HG02571 (cell line): ENCODE results near the gene IDI1.
"Not testable (repeated sequence)": the region's sequence is repeated elsewhere in the genome, so short reads cannot be mapped to it uniquely, and the experiment has no call there.

Experiments
- ATAC-seq: cut with Tn5 transposase; IDR thresholded peaks from one replicate; pipeline ENCODE4 v1.9.1; 2021; ENCODE audit warnings: mild to moderate bottlenecking, moderate library complexity; ENCODE audit not compliant: unreplicated experiment

IDI1 gene

DNA sequence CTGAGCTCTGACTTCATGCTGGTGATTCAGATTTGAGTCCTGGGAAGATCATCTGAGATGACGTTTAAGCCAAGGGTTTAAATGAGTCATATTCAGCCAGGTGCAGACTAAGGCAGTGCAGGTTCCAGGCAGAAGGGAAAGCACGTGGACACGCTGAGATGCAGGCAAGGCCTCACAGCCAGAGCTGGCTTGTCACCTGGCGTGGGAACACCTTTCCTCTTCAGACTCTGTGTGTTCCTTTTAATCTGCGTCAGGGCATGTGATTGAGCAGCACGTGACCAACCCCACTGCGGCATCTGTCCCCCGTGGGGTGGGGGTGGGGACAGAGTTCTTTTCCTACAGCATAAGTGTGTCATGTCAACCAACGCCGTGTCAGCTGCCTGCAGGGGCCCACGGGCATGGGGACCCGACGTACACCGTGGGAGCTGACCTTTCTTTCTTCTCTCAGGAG, 12.6 kb downstream of the IDI1 start:
- peak; percentile 72 for ATAC-seq

DNA sequence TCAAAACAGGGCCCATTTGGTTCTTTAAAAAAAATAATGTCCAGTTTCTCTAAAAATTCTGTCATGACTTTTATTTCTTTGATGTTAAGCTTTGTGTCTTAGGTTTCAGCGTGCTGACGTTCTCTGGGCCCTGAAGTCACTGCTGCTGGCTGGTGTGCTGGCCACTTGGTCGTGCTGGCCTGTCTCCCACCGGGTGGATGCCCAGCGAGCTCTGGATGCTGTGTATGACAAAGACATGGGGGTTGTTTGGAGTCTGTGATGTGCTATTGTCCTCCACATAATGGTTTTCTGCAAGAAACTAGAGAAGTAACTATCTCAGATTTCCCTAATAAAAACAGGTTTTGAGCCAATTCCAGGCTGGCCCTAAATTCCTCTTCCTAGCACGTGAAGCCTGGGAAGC, 13.7 kb downstream of the IDI1 start:
- ATAC-seq: no peak

DNA sequence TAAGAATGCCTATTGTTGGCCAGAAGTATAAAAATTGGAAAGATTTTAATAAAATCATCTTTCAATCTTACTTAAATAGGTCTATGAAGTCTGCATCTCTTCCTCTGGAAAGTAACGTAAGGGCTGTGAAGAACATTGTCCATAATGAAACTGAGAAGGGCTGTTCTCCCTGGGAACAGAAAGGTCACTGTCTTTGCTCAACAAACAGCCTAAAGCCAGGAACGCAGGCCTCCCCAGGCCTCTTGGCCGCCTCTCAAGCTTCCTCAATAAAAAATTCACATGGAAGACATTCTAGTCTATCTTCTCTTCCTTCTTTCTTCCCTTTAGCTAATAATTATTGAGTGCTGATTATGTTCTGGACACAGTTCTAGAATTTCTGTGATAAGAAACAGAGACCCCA, 14.2 kb downstream of the IDI1 start:
- ATAC-seq: no peak

DNA sequence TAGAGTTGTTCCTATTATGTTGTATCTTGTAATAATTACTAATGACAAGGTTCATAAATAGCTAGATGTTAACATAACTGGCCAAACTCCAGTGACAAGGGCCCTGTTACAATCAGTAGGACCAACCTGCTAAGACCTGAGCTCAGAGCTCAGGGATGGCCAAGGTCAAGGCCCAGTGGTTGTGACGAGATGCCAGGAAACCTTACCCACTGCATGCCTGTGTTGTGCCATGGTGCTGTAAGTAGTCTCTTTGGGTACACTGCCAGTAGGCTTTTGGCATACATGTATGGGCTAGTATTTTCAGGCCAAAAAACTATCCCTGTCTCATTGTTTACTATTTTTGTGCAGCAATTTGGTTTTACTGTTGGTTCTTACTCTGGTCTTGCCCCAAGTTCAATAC, 15.3 kb downstream of the IDI1 start:
- ATAC-seq: no peak

DNA sequence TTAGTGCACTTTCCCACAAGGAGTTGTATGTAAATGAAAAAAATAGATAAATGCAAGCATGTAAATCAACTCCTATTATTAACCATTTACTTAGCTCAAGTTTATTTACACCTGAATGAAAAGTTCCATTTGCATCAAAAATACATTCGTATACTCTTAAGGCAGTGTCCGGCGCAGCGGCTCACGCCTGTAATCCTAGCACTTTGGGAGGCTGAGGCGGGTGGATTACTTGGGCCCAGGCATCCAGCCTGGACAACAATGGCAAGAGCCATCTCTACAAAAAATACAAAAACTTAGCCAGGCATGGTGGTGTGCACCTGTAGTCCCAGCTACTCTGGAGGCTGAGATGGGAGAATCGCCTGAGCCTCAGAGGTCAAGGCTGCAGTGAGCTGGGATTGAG, 19.1 kb downstream of the IDI1 start:
- ATAC-seq: no peak

DNA sequence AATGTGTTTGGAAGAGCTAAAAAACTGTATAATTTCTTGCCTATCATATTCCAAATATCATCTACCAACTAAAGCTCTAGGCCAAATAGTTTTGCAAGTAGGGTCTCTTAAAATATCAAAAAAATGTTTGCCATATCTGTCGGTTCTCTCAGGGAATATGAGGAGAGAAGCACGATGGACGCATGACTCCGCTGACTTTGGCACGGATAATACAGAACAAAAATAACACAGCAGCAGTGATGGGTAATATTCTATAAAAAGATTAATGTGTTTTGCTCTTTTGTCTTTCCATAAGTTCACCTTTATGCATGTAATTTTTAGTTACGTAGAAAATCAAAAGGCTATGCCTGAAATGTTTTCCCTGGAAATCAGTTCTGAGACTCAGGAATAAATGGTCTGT, 22.3 kb downstream of the IDI1 start:
- no peak for ATAC-seq

DNA sequence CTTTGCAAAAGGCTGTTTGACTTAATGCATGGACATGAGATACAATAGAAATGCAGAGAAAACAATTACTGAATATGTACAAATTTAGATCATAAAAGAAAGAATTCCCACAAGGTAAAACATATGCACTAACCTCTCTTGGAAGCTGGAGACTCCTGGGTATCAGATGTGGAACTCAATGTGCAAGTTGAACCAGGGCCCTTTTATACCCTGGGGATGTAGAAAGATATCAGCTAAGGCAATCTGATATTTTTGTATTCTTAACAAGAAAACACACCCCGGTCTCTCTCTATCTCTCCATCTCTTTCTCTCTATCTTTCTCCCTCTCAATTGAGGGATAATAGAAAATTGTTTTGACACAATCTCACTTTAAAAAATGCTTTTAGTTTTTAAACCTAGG, 23.2 kb downstream of the IDI1 start, which contains the start of gene IDI2:
Gene IDI2, minus strand, starts transcription at position 177 of the 400 bp plus-strand sequence. CDS start 1,136 bp downstream, outside the sequence.
- no peak for ATAC-seq

DNA sequence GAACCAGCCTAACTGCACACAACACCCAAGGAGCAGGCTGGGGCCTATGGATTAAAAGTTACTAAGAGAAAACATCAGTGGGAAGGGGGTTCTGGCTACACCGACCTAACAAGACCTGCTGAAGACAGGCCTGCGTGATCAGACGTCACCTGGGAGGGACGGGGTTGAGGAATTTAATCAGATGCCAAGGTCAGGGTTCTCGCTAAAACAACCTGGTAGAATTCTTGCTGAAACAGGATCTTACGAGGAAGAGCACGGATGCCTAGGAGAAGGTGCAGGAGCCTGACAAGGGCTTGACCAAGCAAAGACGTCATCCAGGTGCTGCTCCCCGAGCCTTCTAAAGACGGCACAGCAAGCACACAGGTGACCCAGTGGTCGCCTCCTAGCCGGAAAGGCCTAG, 24.8 kb downstream of the IDI1 start:
- ATAC-seq: no peak

DNA sequence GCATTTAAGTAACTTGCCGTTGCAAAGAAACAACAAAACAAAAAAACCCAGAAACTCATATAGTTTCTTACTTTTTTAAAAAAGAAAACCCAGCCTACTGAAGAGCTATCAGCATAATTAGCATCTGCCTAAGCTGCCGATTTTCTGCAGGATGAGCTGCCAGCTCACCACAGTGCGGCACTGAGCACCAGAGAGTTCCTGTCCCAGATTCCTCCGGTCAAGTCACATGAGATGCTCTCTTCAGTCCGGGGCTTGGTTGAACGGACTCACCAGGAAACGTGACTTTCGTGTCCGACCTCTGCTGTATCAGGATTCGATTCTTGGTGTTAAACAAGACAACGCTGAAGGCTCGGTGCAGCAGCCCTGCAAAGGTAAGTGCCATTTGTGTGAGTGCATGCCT, 26.5 kb downstream of the IDI1 start:
- ATAC-seq: no peak

DNA sequence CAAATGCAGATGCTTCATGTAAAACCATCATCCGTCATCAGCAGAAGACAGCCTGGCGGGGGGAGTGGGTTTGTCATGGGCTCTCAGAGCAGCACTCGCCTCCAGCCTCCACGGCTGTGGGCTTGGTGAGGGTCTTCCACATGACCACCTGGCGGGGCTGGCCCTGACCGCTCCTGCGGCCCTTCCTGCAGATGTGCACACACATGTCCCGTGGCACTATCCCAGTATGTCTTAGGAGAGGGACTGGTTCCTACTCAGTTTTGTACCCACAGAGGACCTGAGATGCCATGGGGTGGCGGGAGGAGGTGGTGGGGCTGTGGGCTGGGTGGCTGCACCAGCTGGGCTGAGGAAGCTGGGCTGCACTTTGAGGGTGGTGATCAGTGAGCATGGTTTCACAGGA, 28.0 kb downstream of the IDI1 start:
- no peak for ATAC-seq

DNA sequence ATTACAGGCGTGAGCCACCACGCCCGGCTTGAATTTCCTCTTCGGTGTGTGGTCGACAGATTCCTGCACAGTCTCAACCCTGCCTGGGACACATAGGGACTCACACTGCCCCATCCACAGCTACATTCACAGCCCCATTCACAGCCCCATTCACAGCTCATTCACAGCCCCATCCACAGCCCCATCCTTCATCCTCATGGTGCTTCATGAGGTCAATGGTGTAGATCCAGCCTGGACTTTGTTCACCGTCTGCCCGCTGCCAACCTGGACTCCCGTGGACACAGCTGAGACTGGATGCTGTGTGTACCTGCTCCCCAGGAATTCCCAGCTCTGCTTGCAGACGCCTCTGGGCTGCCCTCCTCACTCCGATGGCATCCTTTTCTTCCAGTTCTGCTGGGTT, 28.5 kb downstream of the IDI1 start:
- no peak for ATAC-seq

DNA sequence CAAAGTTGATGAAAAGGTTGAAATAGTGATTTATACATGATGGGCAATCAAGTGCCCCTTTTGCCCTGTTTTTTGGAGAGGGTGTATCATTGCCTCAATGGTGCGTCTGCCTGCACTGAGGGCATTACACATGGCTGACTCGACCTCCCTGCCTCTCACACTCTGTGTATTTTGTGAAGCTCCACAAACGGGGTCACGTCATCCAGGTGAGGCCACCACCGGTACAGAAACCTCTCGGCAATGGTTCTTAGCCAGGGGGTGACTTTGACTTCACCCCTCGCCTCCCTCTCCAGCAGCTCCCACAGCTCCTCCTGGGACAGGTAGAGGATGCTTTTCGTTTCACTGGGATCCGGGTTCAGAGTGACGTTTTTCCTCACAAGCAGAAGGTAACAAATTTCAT, 29.6 kb downstream of the IDI1 start:
- no peak for ATAC-seq

DNA sequence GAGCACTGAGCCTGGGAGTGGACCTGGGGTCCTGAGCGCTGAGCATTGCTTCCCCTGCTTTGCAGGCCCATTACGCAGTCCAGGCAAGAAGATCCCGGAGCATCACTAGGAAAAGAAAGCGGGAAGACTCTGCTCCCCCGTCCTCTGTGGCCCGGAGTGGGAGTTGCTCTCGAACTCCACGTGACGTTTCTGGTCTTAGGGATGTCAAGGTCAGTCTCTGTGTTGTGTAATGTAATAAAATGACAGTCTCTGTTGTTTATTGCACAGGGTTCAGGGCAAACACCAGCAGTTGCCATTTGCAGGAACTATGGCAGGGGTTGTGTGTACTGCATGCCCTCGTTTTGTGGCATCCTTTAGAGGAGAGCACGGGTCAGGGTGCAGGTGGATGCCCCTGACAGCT, 33.2 kb downstream of the IDI1 start:
- no peak for ATAC-seq

DNA sequence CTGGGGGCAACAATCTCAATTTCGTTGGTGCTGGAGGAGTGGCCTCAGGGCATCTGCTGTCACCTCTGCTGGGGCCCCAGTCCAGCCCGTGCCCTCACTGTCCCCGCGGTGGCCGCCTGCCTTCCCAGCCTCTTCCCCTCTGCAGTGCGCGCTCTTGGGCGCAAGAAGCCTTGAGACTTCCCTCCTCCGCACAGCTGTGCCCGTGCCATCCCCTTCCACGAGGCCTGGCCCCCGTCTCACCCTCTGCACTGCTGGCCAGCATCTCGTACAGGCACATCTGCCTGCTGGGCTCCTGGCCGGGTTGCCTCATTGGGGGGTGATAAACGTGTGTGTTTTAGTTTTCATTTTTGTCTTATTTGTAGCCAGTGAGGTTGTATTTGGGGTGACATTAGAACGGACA, 37.2 kb downstream of the IDI1 start:
- no peak for ATAC-seq

DNA sequence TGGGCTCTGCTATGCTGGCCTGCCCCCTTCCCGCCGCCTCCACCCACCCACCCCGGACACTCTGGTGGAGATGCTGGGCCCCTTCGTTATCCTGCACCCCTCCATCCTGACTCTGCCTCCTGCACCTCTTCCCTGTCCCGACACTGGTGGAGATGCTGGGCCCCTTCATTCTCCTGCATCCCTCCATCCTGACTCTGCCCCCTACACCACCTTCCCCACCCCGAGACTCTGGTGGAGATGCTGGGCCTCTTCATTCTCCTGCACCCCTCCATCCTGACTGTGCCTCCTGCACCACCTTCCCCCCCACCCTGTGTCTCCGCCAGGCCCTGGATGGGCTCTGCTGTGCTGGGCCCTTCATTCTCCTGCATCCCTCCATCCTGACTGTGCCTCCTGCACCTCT, 38.2 kb downstream of the IDI1 start:
- no peak for ATAC-seq

DNA sequence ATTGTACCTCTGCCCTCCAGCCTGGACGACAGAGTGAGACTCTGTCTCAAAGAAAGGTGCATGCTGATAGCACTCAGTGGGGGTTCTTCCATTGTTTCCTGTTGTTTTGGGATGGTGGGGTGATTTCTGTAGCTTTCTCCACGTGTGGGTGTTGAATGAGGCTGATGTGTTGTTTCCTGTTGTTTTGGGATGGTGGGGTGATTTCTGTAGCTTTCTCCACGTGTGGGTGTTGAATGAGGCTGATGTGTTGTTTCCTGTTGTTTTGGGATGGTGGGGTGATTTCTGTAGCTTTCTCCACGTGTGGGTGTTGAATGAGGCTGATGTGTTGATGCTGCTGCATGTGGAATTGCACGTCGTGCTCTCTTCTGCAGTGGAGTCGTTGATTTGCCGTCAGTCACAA, 39.0 kb downstream of the IDI1 start:
- ATAC-seq: not testable (repeated sequence)

DNA sequence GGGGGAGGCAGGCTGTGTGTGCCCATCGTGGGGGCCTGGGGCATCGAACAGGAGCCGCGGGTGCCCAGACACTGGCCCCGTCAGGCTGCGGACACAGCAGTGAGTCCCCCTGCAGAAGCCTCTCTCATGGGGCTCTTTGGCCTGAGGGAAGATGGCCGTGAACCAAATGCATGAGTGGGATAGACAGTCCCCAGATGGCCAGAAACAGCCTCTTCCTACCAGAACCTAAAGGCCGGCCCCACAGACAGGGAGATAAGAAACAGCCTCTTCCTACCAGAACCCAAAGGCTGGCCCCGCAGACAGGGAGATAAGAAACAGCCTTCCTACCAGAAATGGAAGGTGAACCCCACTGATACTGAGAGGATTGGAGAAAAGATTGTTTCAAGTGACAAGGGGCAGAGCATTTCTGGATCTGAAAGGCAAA, 39.8 kb downstream of the IDI1 start:
- ATAC-seq: no peak

DNA sequence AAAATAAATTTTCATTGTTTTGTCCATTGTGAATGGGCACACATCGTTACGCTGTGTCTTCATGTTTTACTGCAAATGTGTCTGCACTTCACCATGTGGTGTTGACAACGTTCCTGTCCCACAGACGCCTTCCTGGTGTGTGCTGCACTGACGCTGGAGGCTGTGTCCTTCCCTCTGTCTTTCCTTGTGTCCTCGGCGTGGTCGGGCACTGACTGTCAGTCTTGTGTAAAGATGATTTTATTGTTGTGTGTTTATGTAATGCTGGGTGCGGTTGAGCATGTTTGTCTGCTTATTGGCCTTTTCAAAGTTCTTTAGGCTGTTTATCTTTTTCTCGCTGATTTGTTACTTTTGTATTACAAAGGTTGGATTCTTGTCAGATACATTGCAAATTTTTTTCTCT, 41.3 kb downstream of the IDI1 start:
- ATAC-seq: no peak

DNA sequence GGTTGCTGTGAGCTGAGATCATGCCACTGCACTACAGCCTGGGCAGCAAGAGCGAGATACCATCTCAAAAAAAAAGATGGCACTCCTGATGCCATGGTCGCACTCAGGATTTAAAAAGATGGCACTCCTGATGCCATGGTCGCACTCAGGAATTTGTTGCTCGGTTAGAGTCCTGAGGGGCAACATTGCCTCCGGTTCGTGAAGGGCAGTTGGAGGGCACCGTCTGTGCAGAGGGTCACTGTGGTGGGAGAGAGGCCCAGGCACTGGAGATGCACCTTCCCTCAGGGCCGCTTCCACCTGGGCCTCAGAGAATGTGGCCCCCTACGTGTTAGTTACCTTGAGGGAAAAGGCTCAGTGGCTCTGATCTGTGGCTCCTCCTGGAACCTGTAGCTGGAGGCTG, 42.3 kb downstream of the IDI1 start:
- no peak for ATAC-seq

DNA sequence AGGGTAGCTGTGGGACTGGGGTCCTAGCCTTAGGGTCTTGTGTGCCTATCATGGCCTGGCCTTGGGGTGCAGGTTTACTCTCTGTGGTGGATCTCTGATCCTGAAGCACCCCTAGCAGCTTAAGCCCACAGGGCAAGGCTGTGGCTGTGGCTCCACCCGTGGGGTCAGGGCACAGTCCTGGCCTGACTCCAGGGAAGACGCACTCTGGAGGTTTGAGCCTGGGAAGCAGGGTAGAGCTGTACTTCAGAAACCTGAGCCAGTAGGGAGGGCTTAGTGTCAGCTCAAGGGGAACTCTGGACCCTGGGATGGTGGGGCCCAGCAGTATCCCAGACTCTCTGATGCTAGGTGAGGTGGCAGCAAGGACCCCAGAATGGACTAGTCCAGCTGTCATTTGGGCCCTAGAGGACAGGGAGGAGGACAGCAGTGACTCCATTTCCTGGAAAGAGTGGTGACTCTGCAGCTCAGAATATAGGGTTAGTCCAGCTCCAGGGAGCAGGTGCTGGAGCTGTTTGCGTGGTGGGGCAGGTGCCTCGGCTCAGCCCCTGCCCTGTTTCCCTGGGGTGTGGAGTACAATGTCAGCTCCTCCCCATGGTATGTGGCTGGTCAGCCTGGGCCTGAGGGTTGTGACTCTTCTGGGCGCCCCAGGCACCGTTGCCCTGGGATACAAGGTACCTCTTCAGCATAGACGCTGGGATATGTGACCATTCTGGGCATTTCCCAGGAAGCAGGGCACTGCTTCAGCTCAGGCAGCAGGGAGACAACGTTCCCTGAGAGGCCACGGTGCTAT, 44.8 kb downstream of the IDI1 start:
- no peak for ATAC-seq

DNA sequence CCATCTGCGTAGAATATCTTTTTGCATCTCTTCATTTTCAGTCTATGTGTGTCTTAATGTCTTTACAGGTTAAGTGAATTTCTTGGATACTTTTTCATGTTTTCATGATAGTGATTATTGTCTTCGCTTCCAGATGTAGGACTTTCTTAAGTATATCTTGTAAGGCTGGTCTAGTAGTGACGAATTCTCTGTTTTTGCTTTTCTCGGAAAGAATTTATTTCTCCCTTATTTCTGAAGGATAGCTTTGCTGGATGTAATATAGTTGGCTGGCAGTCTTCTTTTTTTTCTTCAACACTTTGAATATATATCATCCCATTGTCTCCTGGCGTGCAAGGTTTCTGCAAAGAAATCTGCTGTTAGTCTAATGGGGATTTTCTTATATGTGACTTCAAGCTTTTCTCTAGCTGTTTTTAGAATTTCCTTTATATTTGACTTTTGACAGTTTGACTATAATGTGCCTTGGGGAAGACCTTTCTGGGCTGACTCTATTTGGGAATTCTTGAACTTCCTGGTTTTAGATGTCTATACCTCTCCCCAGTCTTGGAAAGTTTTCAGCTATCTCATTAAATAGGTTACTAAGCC, 46.4 kb downstream of the IDI1 start:
- ATAC-seq: no peak

DNA sequence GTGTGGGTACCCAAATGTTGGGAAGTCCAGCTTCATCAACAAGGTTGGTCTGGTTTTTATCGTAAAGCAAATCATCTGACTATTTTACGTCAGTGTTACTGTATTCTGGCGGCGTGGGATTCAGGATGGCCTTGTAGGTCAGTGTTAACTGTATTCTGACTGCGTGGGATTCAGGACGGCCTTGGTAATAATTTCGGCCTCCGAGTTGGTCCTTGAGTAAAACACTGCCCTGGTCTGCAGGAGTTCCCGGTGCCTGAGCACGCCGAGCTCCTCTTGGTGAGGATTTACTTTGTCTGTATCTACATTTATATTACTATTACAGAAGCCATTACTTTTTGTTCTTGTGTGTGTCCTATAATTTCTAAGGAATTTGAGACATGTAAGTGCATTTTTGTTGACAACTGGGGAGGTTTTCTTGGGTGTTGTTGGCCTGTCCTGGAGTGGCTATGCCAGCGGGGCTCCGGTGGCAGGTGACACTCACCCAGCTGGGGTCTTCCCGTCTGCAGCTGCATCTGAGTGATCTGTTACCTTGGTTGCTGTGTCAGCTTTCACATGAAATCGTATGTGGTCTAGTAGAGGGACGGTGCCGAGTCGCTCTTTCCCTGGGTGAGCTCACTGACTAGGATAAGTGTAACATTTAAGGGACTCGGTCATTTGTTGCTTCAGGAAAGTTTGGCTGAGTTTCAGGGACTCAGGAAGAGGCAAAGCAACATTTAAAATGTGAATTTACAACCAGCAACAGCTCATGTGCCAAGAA, 51.5 kb downstream of the IDI1 start:
- no peak for ATAC-seq
